Measurements from ENCODE around the gene STXBP4.

DNA sequence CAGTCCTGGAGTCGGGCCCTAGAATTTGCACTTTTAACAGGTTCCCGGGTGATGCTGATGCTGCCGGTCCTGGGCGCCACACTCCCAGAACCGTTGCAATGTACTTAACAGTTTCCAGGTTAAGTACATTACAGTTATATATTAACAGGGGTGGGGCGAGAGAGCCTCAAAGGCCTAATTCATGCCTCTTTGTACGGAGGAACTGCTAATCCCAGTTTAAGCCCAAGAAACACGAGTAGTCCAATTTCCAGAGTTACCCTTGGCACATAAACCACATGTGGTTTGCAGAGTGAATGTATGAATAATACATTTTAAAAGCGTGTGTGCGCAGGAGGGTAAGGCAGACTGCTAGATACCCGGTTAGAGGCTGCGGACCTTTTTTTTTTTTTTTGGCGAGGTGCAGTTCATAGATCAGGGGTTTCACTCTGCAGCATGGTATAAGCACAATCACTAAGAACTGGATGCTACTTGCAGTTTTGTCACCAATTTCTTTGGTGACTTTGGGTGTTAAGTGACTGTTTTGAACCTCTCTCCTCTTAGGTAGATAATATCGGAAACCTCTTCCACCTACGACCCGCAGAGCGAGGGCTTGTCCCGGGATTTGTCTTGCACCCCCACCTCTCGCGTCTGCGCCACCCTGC lies 824 bp upstream of the STXBP4 start:
- TF ChIP-seq, protein P1, sequence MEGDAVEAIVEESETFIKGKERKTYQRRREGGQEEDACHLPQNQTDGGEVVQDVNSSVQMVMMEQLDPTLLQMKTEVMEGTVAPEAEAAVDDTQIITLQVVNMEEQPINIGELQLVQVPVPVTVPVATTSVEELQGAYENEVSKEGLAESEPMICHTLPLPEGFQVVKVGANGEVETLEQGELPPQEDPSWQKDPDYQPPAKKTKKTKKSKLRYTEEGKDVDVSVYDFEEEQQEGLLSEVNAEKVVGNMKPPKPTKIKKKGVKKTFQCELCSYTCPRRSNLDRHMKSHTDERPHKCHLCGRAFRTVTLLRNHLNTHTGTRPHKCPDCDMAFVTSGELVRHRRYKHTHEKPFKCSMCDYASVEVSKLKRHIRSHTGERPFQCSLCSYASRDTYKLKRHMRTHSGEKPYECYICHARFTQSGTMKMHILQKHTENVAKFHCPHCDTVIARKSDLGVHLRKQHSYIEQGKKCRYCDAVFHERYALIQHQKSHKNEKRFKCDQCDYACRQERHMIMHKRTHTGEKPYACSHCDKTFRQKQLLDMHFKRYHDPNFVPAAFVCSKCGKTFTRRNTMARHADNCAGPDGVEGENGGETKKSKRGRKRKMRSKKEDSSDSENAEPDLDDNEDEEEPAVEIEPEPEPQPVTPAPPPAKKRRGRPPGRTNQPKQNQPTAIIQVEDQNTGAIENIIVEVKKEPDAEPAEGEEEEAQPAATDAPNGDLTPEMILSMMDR (IDR thresholded peaks at IDR 0.05; ENCODE audit: insufficient read depth, low read length, poor library complexity, severe bottlenecking) = no peak
- no peak for TF ChIP-seq EZH2phosphoT487 (conservative IDR thresholded peaks at IDR 0.05; ENCODE audit: low read length)
